HG02943 (cell line): ENCODE measurements around the gene LARGE1.

Source experiments
- ATAC-seq: cut with Tn5 transposase; IDR thresholded peaks from one replicate; pipeline ENCODE4 v1.9.1; 2021; ENCODE audit warnings: mild to moderate bottlenecking, low read depth, moderate library complexity; ENCODE audit not compliant: unreplicated experiment

LARGE1 gene

GRCh38 chr22:33513388-33514338 lies 406.6 kb downstream of the LARGE1 start:
- no peak for ATAC-seq

GRCh38 chr22:33512908-33513307 lies 407.4 kb downstream of the LARGE1 start:
- no peak for ATAC-seq

- no peak for ATAC-seq
Observed at GRCh38 chr22:33510429-33510904, 409.8 kb downstream of the LARGE1 start.

- ATAC-seq = no peak
Observed at GRCh38 chr22:33504941-33505625, 415.2 kb downstream of the LARGE1 start.

GRCh38 chr22:33496112-33496511 lies 424.2 kb downstream of the LARGE1 start:
- ATAC-seq = no peak

- no peak for ATAC-seq
Observed at GRCh38 chr22:33493476-33494205, 426.6 kb downstream of the LARGE1 start.

GRCh38 chr22:33492210-33492651 lies 428.0 kb downstream of the LARGE1 start:
- ATAC-seq = peak; percentile 68

GRCh38 chr22:33487041-33487716 lies 433.1 kb downstream of the LARGE1 start:
- no peak for ATAC-seq

- ATAC-seq = no peak
Observed at GRCh38 chr22:33481550-33481949, 438.7 kb downstream of the LARGE1 start.

- ATAC-seq = no peak
Observed at GRCh38 chr22:33477120-33478111, 442.9 kb downstream of the LARGE1 start.

GRCh38 chr22:33476716-33477115 lies 443.6 kb downstream of the LARGE1 start:
- ATAC-seq = no peak

- ATAC-seq = no peak
Observed at GRCh38 chr22:33476206-33476605, 444.1 kb downstream of the LARGE1 start.

GRCh38 chr22:33474587-33474986 lies 445.7 kb downstream of the LARGE1 start:
- no peak for ATAC-seq

- no peak for ATAC-seq
Observed at GRCh38 chr22:33472462-33473344, 447.6 kb downstream of the LARGE1 start.

- no peak for ATAC-seq
Observed at GRCh38 chr22:33470456-33470855, 449.8 kb downstream of the LARGE1 start.

- ATAC-seq = no peak
Observed at GRCh38 chr22:33467620-33468095, 452.6 kb downstream of the LARGE1 start.

- ATAC-seq = no peak
Observed at GRCh38 chr22:33467080-33467479, 453.2 kb downstream of the LARGE1 start.

GRCh38 chr22:33465554-33465953 lies 454.7 kb downstream of the LARGE1 start:
- no peak for ATAC-seq
